Prostate gland (tissue), 2 donors: ENCODE data around the gene CPT1B.

Experiments used
- POLR2A ChIP-seq: fragments of 450-650 bp; IDR thresholded peaks from one replicate; pipeline ENCODE4 v1.6.1; 2016; ENCODE audit warnings: antibody characterized with exemption, mild to moderate bottlenecking
- POLR2AphosphoS5 ChIP-seq: sonication (generic); formaldehyde crosslinking; IDR thresholded peaks from one replicate; pipeline ENCODE4 v1.6.1; 2017; ENCODE audit warnings: antibody characterized with exemption
- TF ChIP-seq, protein P1 (sequence below), 4 experiments: fragments of 200-600 bp in 2 of 4; fragments of 450-650 bp in 2 of 4; sonication (generic) in 2 of 4; IDR thresholded peaks; 1 replicate in 3 of 4; 2 replicates in 1 of 4; pipeline ENCODE4 v1.5.1; 2016 to 2019; ENCODE audit warnings: antibody characterized with exemption in 4 of 4, mild to moderate bottlenecking in 2 of 4, moderate library complexity in 2 of 4

DNA sequence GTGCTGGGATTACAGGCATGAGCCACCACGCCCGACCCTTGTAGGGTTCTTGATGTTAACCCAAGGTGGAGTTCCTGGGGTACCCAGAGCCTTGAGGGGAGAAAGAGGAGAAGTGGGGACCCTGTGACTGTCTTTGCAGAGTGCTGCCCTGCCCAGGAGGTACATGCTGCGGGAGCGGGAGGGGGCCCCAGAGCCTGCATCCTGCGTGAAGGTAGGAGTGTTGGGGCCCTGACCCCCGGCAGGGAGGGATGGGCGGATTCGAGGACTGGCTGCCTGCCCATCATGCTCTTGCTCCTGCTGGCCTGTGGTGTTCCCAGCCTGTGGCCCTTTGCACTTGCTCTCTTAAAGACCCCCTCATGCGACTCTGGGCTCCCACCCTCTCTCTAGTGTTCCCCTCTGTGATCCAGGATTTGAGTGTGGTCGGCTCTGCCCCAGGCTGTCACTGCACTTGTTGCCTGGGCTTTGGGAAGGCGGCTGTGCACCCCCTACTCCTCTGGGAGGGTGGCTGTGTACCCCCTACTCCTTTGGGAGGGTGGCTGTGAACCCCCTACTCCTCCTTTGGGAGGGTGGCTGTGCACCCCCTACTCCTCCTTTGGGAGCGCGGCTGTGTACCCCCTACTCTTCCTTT is 57.3 kb downstream of the CPT1B start:
- TF ChIP-seq, protein P1, sequence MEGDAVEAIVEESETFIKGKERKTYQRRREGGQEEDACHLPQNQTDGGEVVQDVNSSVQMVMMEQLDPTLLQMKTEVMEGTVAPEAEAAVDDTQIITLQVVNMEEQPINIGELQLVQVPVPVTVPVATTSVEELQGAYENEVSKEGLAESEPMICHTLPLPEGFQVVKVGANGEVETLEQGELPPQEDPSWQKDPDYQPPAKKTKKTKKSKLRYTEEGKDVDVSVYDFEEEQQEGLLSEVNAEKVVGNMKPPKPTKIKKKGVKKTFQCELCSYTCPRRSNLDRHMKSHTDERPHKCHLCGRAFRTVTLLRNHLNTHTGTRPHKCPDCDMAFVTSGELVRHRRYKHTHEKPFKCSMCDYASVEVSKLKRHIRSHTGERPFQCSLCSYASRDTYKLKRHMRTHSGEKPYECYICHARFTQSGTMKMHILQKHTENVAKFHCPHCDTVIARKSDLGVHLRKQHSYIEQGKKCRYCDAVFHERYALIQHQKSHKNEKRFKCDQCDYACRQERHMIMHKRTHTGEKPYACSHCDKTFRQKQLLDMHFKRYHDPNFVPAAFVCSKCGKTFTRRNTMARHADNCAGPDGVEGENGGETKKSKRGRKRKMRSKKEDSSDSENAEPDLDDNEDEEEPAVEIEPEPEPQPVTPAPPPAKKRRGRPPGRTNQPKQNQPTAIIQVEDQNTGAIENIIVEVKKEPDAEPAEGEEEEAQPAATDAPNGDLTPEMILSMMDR (IDR thresholded peaks at IDR 0.05): no peak
- TF ChIP-seq POLR2AphosphoS5 (no peak), POLR2A (no peak)
